GM13977 (cell line): Measurements from ENCODE around the gene CEL.

Experiments used
- DNase-seq: peaks from one replicate; pipeline ENCODE4 v3.0.0; 2012; ENCODE audit warnings: low spot score
- CTCF ChIP-seq: IDR thresholded peaks from 2 replicates; pipeline ENCODE4 v1.5.1; 2012; ENCODE audit warnings: mild to moderate bottlenecking, control low read depth; ENCODE audit not compliant: insufficient read depth; ENCODE audit errors: extremely low read depth, missing control alignments
- in situ Hi-C: fragments of 300-500 bp; cut with MboI; formaldehyde crosslinking; loops from one replicate; pipeline ENCODE4 v1.12.0; 2022; ENCODE audit warnings: low sequenced_read_pairs, low pct_unique_long_range_greater_than_20kb, mixed read lengths, inconsistent platforms; ENCODE audit not compliant: unreplicated experiment

Gene CEL

GRCh38 chr9:133030317-133031129, 31.3 kb upstream of the CEL start, which contains the start of gene GTF3C5:
Gene GTF3C5 (plus strand): TSS chr9:133030997. CDS start chr9:133031012, 15 bp downstream.
- in situ Hi-C loops: no loop called here
- TF ChIP-seq CTCF: no peak
- DNase-seq: peak; percentile 99

- no peak for TF ChIP-seq CTCF
- DNase-seq: no peak
- in situ Hi-C loops: no loop called here
Measured at GRCh38 chr9:133031130-133031422, 30.7 kb upstream of the CEL start.

- DNase-seq: no peak
- in situ Hi-C loops: no loop called here
- no peak for TF ChIP-seq CTCF
Measured at GRCh38 chr9:133031496-133031911, 30.3 kb upstream of the CEL start.

- in situ Hi-C loops: no loop called here
- no peak for DNase-seq
- TF ChIP-seq CTCF: no peak
Measured at GRCh38 chr9:133032171-133032570, 29.6 kb upstream of the CEL start.

GRCh38 chr9:133035669-133036068, 26.1 kb upstream of the CEL start:
- no peak for TF ChIP-seq CTCF
- in situ Hi-C loops: no loop called here
- no peak for DNase-seq

GRCh38 chr9:133037775-133038515, 23.8 kb upstream of the CEL start:
- in situ Hi-C loops: no loop called here
- no peak for TF ChIP-seq CTCF
- DNase-seq: no peak
